ENCODE results near the gene THBS1. TPM values are rescaled to one million over a fixed set of nuclear protein-coding genes. Genes with fewer than 3 reads are reported as not detected.

THBS1 gene
- total RNA-seq, 2 experiments from 2014 or later: 9.5 to 10.5 TPM

- peaks cover 0 to 6% of the 10 kb centered on the region in 2 experiments for H3K9me3 ChIP-seq (ENCODE audit: control insufficient read depth in 1 of 2, insufficient read depth in 1 of 2, low read length in 2 of 2)
- H3K4me3 ChIP-seq (ENCODE audit: low read length): no peak overlapping the region
- Mint-ChIP-seq H3K36me3 (ENCODE audit: low read depth) (no peaks in the 10 kb centered on the region), H3K4me1 (ENCODE audit: low read depth) (peaks cover 5% of the 10 kb centered on the region), H3K27me3 (no peaks in the 10 kb centered on the region), H3K27ac (no peak overlapping the region), H3K4me3 (no peak overlapping the region), H3K9me3 (no peaks in the 10 kb centered on the region)
- TF ChIP-seq CTCF (IDR thresholded peaks at IDR 0.05): no peak
- H3K27ac ChIP-seq (ENCODE audit: low read depth in 1 of 2, low read length in 2 of 2): no peak overlapping the region
- H3K4me1 ChIP-seq (ENCODE audit: insufficient read depth, low read length): peaks cover 5% of the 10 kb centered on the region
- CTCF ChIA-PET: interaction anchor here (1.4 kb wide), 1 partner anchor 40 kb away, joined by 4 read pairs; no protein-coding TSS in a partner anchor
- ATAC-seq (ENCODE audit: poor library complexity): no peak
- POLR2A ChIA-PET: no interaction called here
- DNase-seq: no peak
- H3K27me3 ChIP-seq (ENCODE audit: control insufficient read depth in 1 of 2, insufficient read depth in 2 of 2, low read length in 2 of 2): no peaks in the 10 kb centered on the region
- no peaks in the 10 kb centered on the region for H3K36me3 ChIP-seq (ENCODE audit: insufficient read depth, low read length)
- intact Hi-C loops (cut with DNase I, micrococcal nuclease): no loop called here
Measured at GRCh38 chr15:39645138-39645975, 64.5 kb downstream of the THBS1 start.

- no peaks in the 10 kb centered on the region for H3K9me3 Mint-ChIP-seq
- POLR2A ChIA-PET: no interaction called here
- H3K27me3 Mint-ChIP-seq: no peaks in the 10 kb centered on the region
- Histone ChIP-seq H3K27me3 (ENCODE audit: control insufficient read depth in 1 of 2, insufficient read depth in 2 of 2, low read length in 2 of 2) (no peaks in the 10 kb centered on the region), H3K36me3 (ENCODE audit: insufficient read depth, low read length) (no peaks in the 10 kb centered on the region), H3K4me1 (ENCODE audit: insufficient read depth, low read length) (peaks cover 5% of the 10 kb centered on the region), H3K27ac (ENCODE audit: low read depth in 1 of 2, low read length in 2 of 2) (no peak overlapping the region), H3K4me3 (ENCODE audit: low read length) (no peak overlapping the region), H3K9me3 (ENCODE audit: control insufficient read depth in 1 of 2, insufficient read depth in 1 of 2, low read length in 2 of 2) (peaks cover 0 to 6% of the 10 kb centered on the region in 2 experiments)
- no peaks in the 10 kb centered on the region for H3K36me3 Mint-ChIP-seq (ENCODE audit: low read depth)
- CTCF ChIA-PET: no interaction called here
- no peak for TF ChIP-seq CTCF (IDR thresholded peaks at IDR 0.05)
- H3K4me3 Mint-ChIP-seq: no peak overlapping the region
- DNase-seq (no peak), ATAC-seq (ENCODE audit: poor library complexity) (no peak)
- H3K27ac Mint-ChIP-seq: no peak overlapping the region
- peaks cover 5% of the 10 kb centered on the region for H3K4me1 Mint-ChIP-seq (ENCODE audit: low read depth)
- intact Hi-C loops (cut with DNase I, micrococcal nuclease): no loop called here
Measured at GRCh38 chr15:39645976-39646257, 65.0 kb downstream of the THBS1 start.

GRCh38 chr15:39646425-39646824 lies 65.5 kb downstream of the THBS1 start:
- H3K9me3 Mint-ChIP-seq: no peaks in the 10 kb centered on the region
- intact Hi-C loops (cut with DNase I, micrococcal nuclease): no loop called here

More at GRCh38 chr15:39646425-39646824, 65.5 kb downstream of the THBS1 start:
- Histone ChIP-seq H3K4me3 (ENCODE audit: low read length) (no peak overlapping the region), H3K9me3 (ENCODE audit: control insufficient read depth in 1 of 2, insufficient read depth in 1 of 2, low read length in 2 of 2) (peaks cover 0 to 6% of the 10 kb centered on the region in 2 experiments), H3K4me1 (ENCODE audit: insufficient read depth, low read length) (peaks cover 3% of the 10 kb centered on the region), H3K27ac (ENCODE audit: low read depth in 1 of 2, low read length in 2 of 2) (no peak overlapping the region), H3K36me3 (ENCODE audit: insufficient read depth, low read length) (no peaks in the 10 kb centered on the region), H3K27me3 (ENCODE audit: control insufficient read depth in 1 of 2, insufficient read depth in 2 of 2, low read length in 2 of 2) (no peaks in the 10 kb centered on the region)
- ChIA-PET CTCF (no interaction called here), POLR2A (no interaction called here)
- Mint-ChIP-seq H3K27ac (no peak overlapping the region), H3K4me1 (ENCODE audit: low read depth) (peaks cover 3% of the 10 kb centered on the region), H3K36me3 (ENCODE audit: low read depth) (no peaks in the 10 kb centered on the region), H3K4me3 (no peak overlapping the region), H3K27me3 (no peaks in the 10 kb centered on the region)
- no peak for DNase-seq
- ATAC-seq (ENCODE audit: poor library complexity): no peak
- no peak for TF ChIP-seq CTCF (IDR thresholded peaks at IDR 0.05)

Other genes starting within 250 kb of the THBS1 start
- gene FSIP1, start 201.8 kb downstream of the THBS1 start, total RNA-seq: under 1 TPM; 0.22 to 0.34 TPM

Measured in CD4-positive, alpha-beta T cell (primary cell).